ENCODE results near the gene THNSL1.
A peak's percentile ranks its signal among the peaks of the same experiment; 100 is the strongest.

Gene THNSL1

GRCh38 chr10:25014579-25014978 is 1.8 kb upstream of the THNSL1 start:
- no peak overlapping the region for H3K4me3 ChIP-seq (ENCODE audit: low read depth, low read length)
- TF ChIP-seq CTCF (IDR thresholded peaks at IDR 0.05; ENCODE audit: low read depth, low read length): no peak

DNA sequence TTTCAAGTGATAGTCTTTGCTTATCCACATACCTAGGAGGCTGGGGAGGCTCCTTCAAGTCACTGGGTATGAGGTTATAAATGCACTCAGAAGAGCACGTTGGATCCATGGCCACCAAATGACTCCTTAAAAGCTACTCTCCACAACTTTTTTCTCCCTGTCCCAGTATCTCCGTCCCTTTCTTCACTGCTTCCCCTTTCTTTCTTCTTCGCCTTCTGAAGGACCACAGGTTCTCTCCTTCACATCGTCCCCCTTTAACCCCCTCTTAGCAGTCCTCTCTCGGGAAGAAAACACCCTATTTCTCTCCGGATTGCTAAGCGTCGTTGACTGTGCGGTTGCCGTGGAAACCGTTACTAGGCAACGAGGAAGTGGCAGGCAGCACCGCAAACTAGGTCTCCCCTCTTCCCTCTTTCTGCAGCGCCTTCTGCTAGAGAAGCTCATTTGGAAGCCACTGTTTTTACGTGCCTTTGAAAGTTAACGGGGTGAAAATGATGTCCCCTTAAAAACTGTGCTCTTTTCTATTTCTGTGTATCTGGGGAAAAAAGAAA is 510 bp upstream of the THNSL1 start, which contains the start of gene ENKUR:
Gene ENKUR (minus strand): TSS at position 331 of the 548 bp plus-strand sequence. CDS start 222 bp downstream, at position 109.
- no peak for TF ChIP-seq CTCF (IDR thresholded peaks at IDR 0.05; ENCODE audit: low read depth, low read length)
- H3K4me3 ChIP-seq (ENCODE audit: low read depth, low read length): peak within 1 kb of the TSS; percentile 69

DNA sequence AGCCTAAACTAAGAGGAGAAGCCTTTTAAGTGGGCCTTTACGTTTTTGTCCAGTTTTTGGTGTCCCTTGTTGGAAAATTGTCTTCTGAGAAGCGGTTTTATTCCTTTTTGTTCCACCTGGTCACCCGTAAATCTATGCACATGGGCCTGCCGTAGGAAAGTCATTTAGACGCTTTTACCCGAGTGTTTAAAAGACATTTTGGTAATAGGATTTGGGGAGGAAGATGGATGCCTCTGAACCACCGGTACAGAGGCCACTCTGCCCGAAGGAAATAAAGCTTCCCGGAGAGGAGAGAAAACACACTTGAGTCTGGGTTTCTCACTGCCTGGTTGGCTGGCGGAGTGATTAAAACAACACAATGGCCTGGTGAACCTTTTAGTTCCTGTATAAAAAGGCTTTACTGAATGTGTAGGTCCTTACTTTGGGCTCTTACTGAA is 760 bp downstream of the THNSL1 start:
- no peak for TF ChIP-seq CTCF (IDR thresholded peaks at IDR 0.05; ENCODE audit: low read depth, low read length)
- peak overlapping the region; percentile 69 for H3K4me3 ChIP-seq (ENCODE audit: low read depth, low read length)

GRCh38 chr10:25017661-25018060 is 1.2 kb downstream of the THNSL1 start:
- H3K4me3 ChIP-seq (ENCODE audit: low read depth, low read length): no peak overlapping the region
- no peak for TF ChIP-seq CTCF (IDR thresholded peaks at IDR 0.05; ENCODE audit: low read depth, low read length)

DNA sequence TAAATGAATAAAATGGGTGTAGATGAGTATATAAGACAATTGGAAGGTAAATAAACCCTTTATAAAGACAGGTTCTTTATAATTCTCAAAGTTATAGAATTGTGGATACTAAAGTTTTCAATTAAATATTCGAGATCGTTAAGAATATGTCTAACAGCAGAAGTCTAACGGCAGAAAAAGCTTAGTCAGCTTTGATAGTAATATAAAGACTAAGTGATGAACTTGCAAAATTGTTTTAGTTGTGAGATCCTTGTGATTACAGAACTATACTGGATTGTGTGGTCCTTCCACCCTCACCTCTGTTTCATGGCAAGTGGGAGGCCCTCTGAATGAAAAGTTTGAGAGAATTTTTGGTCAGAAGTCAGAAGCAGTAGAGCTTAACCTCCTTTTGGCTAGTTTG is 2.3 kb downstream of the THNSL1 start:
- no peak overlapping the region for H3K4me3 ChIP-seq (ENCODE audit: low read depth, low read length)
- no peak for TF ChIP-seq CTCF (IDR thresholded peaks at IDR 0.05; ENCODE audit: low read depth, low read length)

DNA sequence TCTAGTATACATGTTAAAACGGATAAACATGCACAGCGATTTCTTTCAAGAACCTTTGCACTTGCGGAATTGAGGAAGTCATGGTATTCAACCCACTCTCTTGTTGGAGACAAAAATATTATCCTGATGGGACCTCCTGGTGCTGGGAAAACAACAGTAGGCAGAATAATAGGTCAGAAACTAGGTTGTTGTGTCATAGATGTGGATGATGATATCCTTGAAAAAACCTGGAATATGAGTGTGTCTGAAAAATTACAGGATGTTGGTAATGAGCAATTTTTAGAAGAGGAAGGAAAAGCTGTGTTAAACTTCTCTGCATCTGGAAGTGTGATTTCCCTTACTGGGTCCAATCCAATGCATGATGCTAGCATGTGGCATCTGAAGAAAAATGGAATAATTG is 6.9 kb downstream of the THNSL1 start:
- no peak for TF ChIP-seq CTCF (IDR thresholded peaks at IDR 0.05; ENCODE audit: low read depth, low read length)
- H3K4me3 ChIP-seq (ENCODE audit: low read depth, low read length): no peak overlapping the region

GRCh38 chr10:25024528-25024927 is 8.1 kb downstream of the THNSL1 start:
- H3K4me3 ChIP-seq (ENCODE audit: low read depth, low read length): no peak overlapping the region
- no peak for TF ChIP-seq CTCF (IDR thresholded peaks at IDR 0.05; ENCODE audit: low read depth, low read length)

All from WI38 (cell line).